ENCODE data around the gene TPM3.
"Not testable (repeated sequence)": the region's sequence is repeated elsewhere in the genome, so short reads cannot be mapped to it uniquely, and the experiment has no call there.

Gene TPM3

DNA sequence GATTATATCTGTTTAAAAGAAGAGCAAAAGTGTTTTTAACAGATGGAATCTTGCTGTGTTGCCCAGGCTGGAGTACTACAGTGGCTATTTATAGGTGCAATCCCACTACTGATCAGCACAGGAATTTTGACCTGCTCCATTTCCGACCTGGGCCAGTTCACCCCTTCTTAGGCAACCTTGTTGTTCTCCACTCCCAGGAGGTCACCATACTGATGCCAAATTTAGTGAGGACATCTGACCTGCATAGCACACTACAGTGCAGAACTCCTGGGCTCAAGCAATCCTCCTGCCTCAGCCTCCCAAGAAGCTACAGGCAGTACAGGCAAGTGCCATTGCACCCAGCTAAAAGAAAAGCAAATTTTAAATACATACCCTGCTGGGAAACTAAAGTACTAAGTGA, 25.7 kb downstream of the TPM3 start:
- DNase-seq (ENCODE audit: low read depth): no peak

- no peak for DNase-seq (ENCODE audit: low read depth)
Observed at GRCh38 chr1:154159554-154159953, 32.3 kb downstream of the TPM3 start.

DNA sequence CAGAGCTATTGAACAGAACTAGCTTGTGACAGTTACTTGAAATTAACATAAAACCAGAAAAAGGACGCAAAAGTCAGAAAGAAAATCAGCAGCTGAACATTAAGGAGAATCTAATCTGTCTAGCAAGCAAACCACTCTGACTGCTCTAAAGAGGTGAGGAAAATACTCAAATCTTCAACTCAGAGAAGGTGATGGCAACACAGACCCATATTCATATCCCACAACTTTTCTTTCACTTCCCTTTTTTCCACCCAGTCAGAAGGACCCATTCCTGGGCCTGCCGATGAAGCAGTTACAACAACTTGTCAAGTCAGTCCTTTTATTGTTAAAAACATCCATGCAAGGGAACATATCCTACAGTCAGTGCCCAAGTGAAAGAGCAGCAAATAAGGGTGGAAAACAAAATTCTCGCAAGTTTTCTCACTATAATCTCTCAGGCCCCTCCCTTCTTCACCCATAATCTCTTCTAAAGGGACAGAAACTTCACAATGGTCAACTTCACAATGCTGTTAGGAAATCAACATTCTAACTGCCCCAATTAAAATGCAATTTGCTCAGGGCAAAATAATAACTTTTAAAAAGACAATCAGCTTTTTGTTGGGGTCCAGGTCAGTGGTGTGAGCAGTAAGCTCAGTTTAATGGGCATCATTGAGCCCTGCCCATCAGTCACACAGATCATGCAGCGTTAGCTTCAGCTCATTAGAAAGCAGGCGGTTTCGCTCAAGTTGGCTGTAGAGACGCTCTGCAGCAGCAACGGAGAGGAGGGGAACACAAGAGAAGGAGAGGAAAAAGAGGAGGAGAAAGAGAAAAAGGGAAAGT, 33.4 kb downstream of the TPM3 start:
- no peak for DNase-seq (ENCODE audit: low read depth)

- DNase-seq (ENCODE audit: low read depth): peak; percentile 48
Observed at GRCh38 chr1:154157520-154158306, 34.2 kb downstream of the TPM3 start.

DNA sequence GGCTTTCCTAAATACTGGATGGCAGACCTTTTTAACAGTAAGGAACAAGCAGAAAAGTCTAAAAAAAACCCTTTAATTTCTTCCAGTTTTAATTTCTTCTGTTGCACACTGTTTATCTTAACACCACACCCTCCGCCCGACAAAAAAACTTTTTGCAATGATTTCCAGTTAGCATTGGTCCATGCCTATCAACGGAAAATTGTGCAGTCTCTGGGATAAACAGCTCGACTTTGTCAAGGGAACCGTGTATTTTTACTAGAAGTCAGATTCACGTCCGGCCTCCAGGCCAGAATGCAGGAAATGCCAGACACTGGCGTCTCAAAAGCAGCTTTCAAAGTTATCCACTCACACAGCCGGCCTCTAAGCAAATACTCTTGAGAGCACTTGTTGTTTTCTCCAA, 36.6 kb downstream of the TPM3 start:
- no peak for DNase-seq (ENCODE audit: low read depth)

GRCh38 chr1:154154534-154155191, 37.2 kb downstream of the TPM3 start, which contains the start of gene NUP210L:
TSS of gene NUP210L (minus strand) at chr1:154155073.
- no peak for DNase-seq (ENCODE audit: low read depth)

DNA sequence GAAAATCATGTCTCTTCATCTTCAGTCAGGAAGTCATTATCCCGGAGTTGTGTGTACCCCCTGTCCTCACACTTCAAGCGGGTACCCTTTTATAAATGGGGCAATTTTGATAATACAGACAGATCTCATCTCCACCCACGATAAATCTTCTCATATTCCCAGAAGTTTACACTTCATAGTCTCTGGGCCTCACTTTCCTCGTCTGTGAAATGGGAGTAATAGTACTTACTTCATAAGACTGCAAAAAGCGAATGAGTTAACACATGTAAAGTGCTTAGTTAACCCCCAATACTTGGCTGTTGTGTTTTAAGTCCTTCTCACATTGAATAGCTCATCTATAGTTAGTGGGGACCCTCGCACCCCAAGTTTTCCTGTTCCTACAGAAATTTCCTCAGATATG, 37.8 kb downstream of the TPM3 start:
- no peak for DNase-seq (ENCODE audit: low read depth)

DNA sequence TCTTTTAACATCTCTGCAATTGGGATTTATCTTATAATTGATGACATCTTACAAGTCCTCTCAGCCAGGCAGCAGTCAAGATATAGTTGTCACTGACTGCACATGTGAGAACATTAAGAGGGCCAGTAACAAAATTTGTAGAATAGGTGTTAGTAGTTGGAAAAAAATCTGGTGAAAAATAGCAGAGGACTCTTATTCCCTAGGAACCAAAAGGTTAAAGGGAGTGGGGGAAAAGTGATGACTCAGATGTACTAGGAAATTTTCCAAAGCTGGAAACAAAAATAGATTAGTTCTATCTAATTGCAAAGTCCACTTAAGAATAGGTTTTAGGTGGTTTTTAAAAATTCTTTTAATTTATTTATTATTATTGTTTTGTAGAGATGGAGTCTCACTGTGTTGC, 40.6 kb downstream of the TPM3 start:
- no peak for DNase-seq (ENCODE audit: low read depth)

GRCh38 chr1:154148807-154149206, 43.1 kb downstream of the TPM3 start:
- no peak for DNase-seq (ENCODE audit: low read depth)

- not testable (repeated sequence) for DNase-seq (ENCODE audit: low read depth)
Observed at GRCh38 chr1:154147505-154147904, 44.4 kb downstream of the TPM3 start.

GRCh38 chr1:154145986-154146385, 45.9 kb downstream of the TPM3 start:
- no peak for DNase-seq (ENCODE audit: low read depth)

- no peak for DNase-seq (ENCODE audit: low read depth)
Observed at GRCh38 chr1:154142358-154142757, 49.5 kb downstream of the TPM3 start.

GRCh38 chr1:154141240-154141639, 50.7 kb downstream of the TPM3 start:
- no peak for DNase-seq (ENCODE audit: low read depth)

GRCh38 chr1:154137888-154138287, 54.0 kb downstream of the TPM3 start:
- DNase-seq (ENCODE audit: low read depth): no peak

DNA sequence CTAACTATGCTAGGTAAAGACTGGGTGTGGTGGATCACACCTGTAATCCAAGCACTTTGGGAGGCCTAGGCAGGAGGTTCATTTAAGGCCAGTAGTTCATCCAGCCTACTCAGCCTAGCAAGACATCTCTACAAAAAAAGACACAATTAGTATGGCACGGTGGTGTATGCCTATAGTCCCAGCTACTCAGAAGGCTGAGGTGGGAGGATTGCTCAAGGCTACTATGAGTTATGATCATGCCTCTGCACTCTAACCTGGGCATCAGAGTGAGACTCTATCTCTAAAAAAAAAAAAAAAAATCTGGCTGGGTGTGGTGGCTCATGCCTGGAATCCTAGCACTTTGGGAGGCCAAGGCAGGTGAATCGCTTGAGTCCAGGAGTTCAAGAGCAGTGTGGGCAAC, 58.6 kb downstream of the TPM3 start:
- no peak for DNase-seq (ENCODE audit: low read depth)

- DNase-seq (ENCODE audit: low read depth): no peak
Observed at GRCh38 chr1:154129391-154129970, 62.4 kb downstream of the TPM3 start.

- DNase-seq (ENCODE audit: low read depth): not testable (repeated sequence)
Observed at GRCh38 chr1:154123205-154123604, 68.7 kb downstream of the TPM3 start.

- DNase-seq (ENCODE audit: low read depth): no peak
Observed at GRCh38 chr1:154117642-154118041, 74.3 kb downstream of the TPM3 start.

DNA sequence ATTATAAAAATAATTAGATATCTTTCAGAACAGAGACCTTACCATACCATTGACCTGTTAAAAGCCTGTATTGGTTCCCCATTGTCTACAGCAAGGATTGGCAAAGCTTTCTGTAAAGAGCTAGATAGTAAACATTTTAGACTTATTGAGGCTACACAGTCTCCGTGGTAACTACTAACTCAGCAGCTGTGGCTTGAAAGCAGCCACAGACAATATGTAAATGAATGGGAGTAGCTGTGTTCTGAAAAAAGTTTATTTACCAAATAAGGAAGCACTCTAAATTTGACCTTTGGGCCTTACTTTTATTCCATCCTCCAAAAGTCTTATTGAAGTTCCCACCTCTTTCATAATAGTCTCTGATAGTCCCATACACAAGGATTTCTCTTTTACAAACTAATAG, 76.7 kb downstream of the TPM3 start:
- DNase-seq (ENCODE audit: low read depth): no peak
